ENCODE results near the gene ZNF536. TPM values are rescaled to one million over a fixed set of nuclear protein-coding genes. Genes with fewer than 3 reads are reported as not detected.

Gene ZNF536
- total and polyA plus RNA-seq, 7 experiments from 2014 or later: not detected

DNA sequence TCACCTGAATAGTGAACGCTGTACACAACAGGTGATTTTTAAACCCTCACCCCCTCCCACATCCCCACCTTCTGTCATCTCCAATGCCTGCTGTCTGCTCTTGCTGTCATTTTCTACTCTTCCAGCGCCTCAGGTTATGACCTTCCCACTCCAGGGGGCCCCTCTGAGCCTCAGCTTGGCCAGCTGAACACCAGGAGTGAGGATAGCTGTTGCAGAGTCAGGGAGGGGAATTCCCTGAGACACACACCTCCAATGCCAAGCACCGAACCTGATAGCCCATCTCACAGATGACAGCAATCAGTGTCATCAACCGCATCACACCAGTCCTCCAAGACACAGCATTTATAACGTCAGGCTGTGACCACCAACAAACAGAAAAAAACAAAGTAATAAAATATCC is 193.5 kb downstream of the ZNF536 start:
- H3K36me3 Mint-ChIP-seq: no peaks in the 10 kb centered on the region
- peaks cover 0 to 4% (median 0%) of the 10 kb centered on the region in 11 donors for H3K9me3 Mint-ChIP-seq

DNA sequence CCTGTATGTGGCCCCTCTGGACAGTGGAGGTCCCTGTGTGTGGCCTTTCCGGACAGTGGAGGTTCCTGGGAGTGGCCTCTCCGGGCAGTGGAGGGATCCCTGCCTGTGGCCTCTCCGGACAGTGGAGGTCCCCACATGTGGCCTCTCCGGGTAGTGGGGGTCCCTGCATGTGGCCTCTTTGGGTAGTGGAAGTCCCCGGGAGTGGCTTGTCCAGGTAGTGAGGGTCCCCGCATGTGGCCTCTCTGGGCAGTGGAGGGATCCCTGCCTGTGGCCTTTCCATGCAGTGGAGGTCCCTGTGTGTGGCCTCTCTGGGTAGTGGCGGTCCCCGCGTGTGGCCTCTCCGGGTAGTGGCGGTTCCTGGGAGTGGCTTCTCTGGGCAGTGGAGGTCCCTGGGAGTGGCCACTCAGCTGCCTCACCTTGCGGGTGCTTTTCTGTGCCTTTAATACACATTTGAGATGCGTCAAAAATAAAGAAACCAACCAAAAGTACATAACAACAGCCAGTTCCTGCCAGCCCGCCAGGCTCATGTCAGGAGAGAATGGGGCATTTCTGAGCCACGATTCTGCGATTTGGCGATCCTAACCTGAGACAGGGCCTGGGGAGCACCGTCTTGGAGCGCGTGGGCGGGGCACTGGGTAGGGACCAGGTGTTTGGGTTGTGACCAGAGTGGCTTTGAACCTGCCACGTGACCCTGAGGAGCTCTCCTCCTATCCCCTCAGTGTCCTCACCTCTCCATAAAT is 194.7 kb downstream of the ZNF536 start:
- Histone ChIP-seq H3K36me3 (ENCODE audit: control insufficient read depth in 2 of 3, insufficient read depth in 3 of 3, low read length in 3 of 3) (no peaks in the 10 kb centered on the region), H3K4me3 (ENCODE audit: low read length) (no peak overlapping the region), H3K27me3 (ENCODE audit: control insufficient read depth in 2 of 2, insufficient read depth in 2 of 2, low read length in 2 of 2) (no peaks in the 10 kb centered on the region), H3K4me1 (ENCODE audit: control insufficient read depth in 2 of 2, insufficient read depth in 2 of 2, low read length in 2 of 2) (no peaks in the 10 kb centered on the region), H3K27ac (ENCODE audit: low read depth, low read length) (no peak overlapping the region), H3K9me3 (ENCODE audit: control insufficient read depth in 2 of 3, low read length in 3 of 3) (no peaks in the 10 kb centered on the region)
- intact Hi-C loops (cut with micrococcal nuclease): no loop called here
- H3K27ac Mint-ChIP-seq: no peak overlapping the region
- H3K36me3 Mint-ChIP-seq: no peaks in the 10 kb centered on the region
- H3K9me3 Mint-ChIP-seq: peaks cover 0 to 4% (median 0%) of the 10 kb centered on the region in 11 donors
- CTCF ChIA-PET: no interaction called here
- H3K27me3 Mint-ChIP-seq: peaks cover 0 to 14% (median 0%) of the 10 kb centered on the region in 5 donors
- no peak overlapping the region for H3K4me3 Mint-ChIP-seq
- no peaks in the 10 kb centered on the region for H3K4me1 Mint-ChIP-seq
- DNase-seq: no peak
- POLR2A ChIA-PET: no interaction called here
- ATAC-seq: no peak

More for the DNA sequence above, 193.5 kb downstream of the ZNF536 start:
- ATAC-seq (no peak), DNase-seq (no peak)
- CTCF ChIA-PET: no interaction called here
- POLR2A ChIA-PET: no interaction called here
- no peaks in the 10 kb centered on the region for H3K9me3 ChIP-seq (ENCODE audit: control insufficient read depth in 2 of 3, low read length in 3 of 3)
- H3K4me3 Mint-ChIP-seq: no peak overlapping the region
- H3K27ac Mint-ChIP-seq: no peak overlapping the region
- no peaks in the 10 kb centered on the region for H3K36me3 ChIP-seq (ENCODE audit: control insufficient read depth in 2 of 3, insufficient read depth in 3 of 3, low read length in 3 of 3)
- H3K27me3 Mint-ChIP-seq: peaks cover 0 to 15% (median under 1%) of the 10 kb centered on the region in 5 donors
- H3K27me3 ChIP-seq (ENCODE audit: control insufficient read depth in 2 of 2, insufficient read depth in 2 of 2, low read length in 2 of 2): no peaks in the 10 kb centered on the region
- intact Hi-C loops (cut with micrococcal nuclease): no loop called here
- H3K4me1 Mint-ChIP-seq: no peaks in the 10 kb centered on the region
- no peak overlapping the region for H3K4me3 ChIP-seq (ENCODE audit: low read length)
- H3K4me1 ChIP-seq (ENCODE audit: control insufficient read depth in 2 of 2, insufficient read depth in 2 of 2, low read length in 2 of 2): no peaks in the 10 kb centered on the region
- H3K27ac ChIP-seq (ENCODE audit: low read depth, low read length): no peak overlapping the region

DNA sequence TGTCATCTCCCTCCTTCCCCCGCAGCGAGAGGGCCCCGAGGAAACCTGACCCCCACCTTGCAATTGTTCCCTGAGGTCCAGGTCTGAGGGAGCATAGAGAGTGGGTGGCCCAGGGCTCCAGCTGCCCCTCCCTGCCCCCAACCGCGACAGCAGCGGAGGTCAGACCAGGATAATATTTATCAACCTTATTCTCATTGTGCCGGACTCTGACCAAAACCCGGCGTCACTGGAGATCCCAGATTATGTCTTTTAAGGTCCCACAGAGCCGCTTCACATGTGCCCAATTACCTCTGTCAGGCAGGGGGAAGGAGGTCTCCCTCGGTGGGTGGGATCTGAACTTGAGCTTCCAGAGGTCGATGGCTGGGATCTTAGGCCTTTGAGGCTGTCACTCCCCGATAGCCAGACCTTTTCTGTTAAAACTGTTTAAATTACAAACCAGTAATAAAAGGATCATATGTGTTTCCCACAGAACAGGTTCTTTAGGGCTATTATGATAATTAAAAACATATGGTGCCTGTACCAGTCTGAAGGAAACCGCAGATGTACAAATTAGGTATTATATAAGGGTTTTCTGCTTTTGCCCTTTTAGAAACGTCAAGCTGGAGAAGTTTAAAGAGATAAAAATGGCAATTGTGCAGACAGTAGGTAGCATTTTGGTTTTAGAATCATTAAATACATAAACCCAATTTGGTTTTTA is 195.5 kb downstream of the ZNF536 start:
- Histone ChIP-seq H3K9me3 (ENCODE audit: control insufficient read depth in 2 of 3, low read length in 3 of 3) (no peaks in the 10 kb centered on the region), H3K27me3 (ENCODE audit: control insufficient read depth in 2 of 2, insufficient read depth in 2 of 2, low read length in 2 of 2) (no peaks in the 10 kb centered on the region), H3K4me3 (ENCODE audit: low read length) (no peak overlapping the region), H3K27ac (ENCODE audit: low read depth, low read length) (no peak overlapping the region), H3K4me1 (ENCODE audit: control insufficient read depth in 2 of 2, insufficient read depth in 2 of 2, low read length in 2 of 2) (no peaks in the 10 kb centered on the region), H3K36me3 (ENCODE audit: control insufficient read depth in 2 of 3, insufficient read depth in 3 of 3, low read length in 3 of 3) (no peaks in the 10 kb centered on the region)
- Mint-ChIP-seq H3K9me3 (peaks cover 0 to 4% (median 0%) of the 10 kb centered on the region in 11 donors), H3K4me3 (no peak overlapping the region), H3K27ac (no peak overlapping the region), H3K36me3 (no peaks in the 10 kb centered on the region), H3K27me3 (peaks cover 0 to 14% (median 0%) of the 10 kb centered on the region in 5 donors), H3K4me1 (no peaks in the 10 kb centered on the region)
- ChIA-PET POLR2A (no interaction called here), CTCF (no interaction called here)
- DNase-seq (no peak), ATAC-seq (no peak)
- intact Hi-C loops (cut with micrococcal nuclease): no loop called here

- Mint-ChIP-seq H3K4me1 (no peaks in the 10 kb centered on the region), H3K27ac (no peak overlapping the region), H3K4me3 (no peak overlapping the region), H3K36me3 (no peaks in the 10 kb centered on the region), H3K27me3 (peaks cover 0 to 7% (median 0%) of the 10 kb centered on the region in 5 donors), H3K9me3 (peaks cover 0 to 1% (median 0%) of the 10 kb centered on the region in 11 donors)
- ChIA-PET POLR2A (no interaction called here), CTCF (no interaction called here)
- Histone ChIP-seq H3K27ac (ENCODE audit: low read depth, low read length) (no peak overlapping the region), H3K4me1 (ENCODE audit: control insufficient read depth in 2 of 2, insufficient read depth in 2 of 2, low read length in 2 of 2) (no peaks in the 10 kb centered on the region), H3K4me3 (ENCODE audit: low read length) (no peak overlapping the region), H3K36me3 (ENCODE audit: control insufficient read depth in 2 of 3, insufficient read depth in 3 of 3, low read length in 3 of 3) (no peaks in the 10 kb centered on the region), H3K27me3 (ENCODE audit: control insufficient read depth in 2 of 2, insufficient read depth in 2 of 2, low read length in 2 of 2) (no peaks in the 10 kb centered on the region), H3K9me3 (ENCODE audit: control insufficient read depth in 2 of 3, low read length in 3 of 3) (no peaks in the 10 kb centered on the region)
- ATAC-seq (no peak), DNase-seq (no peak)
- intact Hi-C loops (cut with micrococcal nuclease): no loop called here
Observed at GRCh38 chr19:30570194-30570593, 198.0 kb downstream of the ZNF536 start.

- CTCF ChIA-PET: interaction anchor here (0.6 kb wide), 1 partner anchor 42 kb away, joined by 6 read pairs; no protein-coding TSS in a partner anchor
- Histone ChIP-seq H3K4me1 (ENCODE audit: control insufficient read depth in 2 of 2, insufficient read depth in 2 of 2, low read length in 2 of 2) (no peaks in the 10 kb centered on the region), H3K4me3 (ENCODE audit: low read length) (no peak overlapping the region), H3K36me3 (ENCODE audit: control insufficient read depth in 2 of 3, insufficient read depth in 3 of 3, low read length in 3 of 3) (no peaks in the 10 kb centered on the region), H3K27me3 (ENCODE audit: control insufficient read depth in 2 of 2, insufficient read depth in 2 of 2, low read length in 2 of 2) (no peaks in the 10 kb centered on the region), H3K27ac (ENCODE audit: low read depth, low read length) (no peak overlapping the region), H3K9me3 (ENCODE audit: control insufficient read depth in 2 of 3, low read length in 3 of 3) (no peaks in the 10 kb centered on the region)
- DNase-seq (no peak), ATAC-seq (no peak)
- peaks cover 0 to 12% (median 9%) of the 10 kb centered on the region in 5 donors for H3K27me3 Mint-ChIP-seq
- H3K9me3 Mint-ChIP-seq: peaks cover 0 to 3% (median 0%) of the 10 kb centered on the region in 11 donors
- H3K36me3 Mint-ChIP-seq: no peaks in the 10 kb centered on the region
- intact Hi-C loops (cut with micrococcal nuclease): no loop called here
- POLR2A ChIA-PET: no interaction called here
- H3K4me1 Mint-ChIP-seq: no peaks in the 10 kb centered on the region
- H3K27ac Mint-ChIP-seq: no peak overlapping the region
- H3K4me3 Mint-ChIP-seq: no peak overlapping the region
Observed at GRCh38 chr19:30577551-30578105, 205.4 kb downstream of the ZNF536 start.

- ATAC-seq (no peak), DNase-seq (no peak)
- no peak overlapping the region for H3K4me3 Mint-ChIP-seq
- no peaks in the 10 kb centered on the region for H3K4me1 Mint-ChIP-seq
- peaks cover 0 to 20% (median 11%) of the 10 kb centered on the region in 5 donors for H3K27me3 Mint-ChIP-seq
- intact Hi-C loops (cut with micrococcal nuclease): no loop called here
- no peaks in the 10 kb centered on the region for H3K36me3 Mint-ChIP-seq
- H3K4me1 ChIP-seq (ENCODE audit: control insufficient read depth in 2 of 2, insufficient read depth in 2 of 2, low read length in 2 of 2): no peaks in the 10 kb centered on the region
- H3K36me3 ChIP-seq (ENCODE audit: control insufficient read depth in 2 of 3, insufficient read depth in 3 of 3, low read length in 3 of 3): no peaks in the 10 kb centered on the region
- no peaks in the 10 kb centered on the region for H3K9me3 ChIP-seq (ENCODE audit: control insufficient read depth in 2 of 3, low read length in 3 of 3)
- no peak overlapping the region for H3K27ac Mint-ChIP-seq
- H3K27me3 ChIP-seq (ENCODE audit: control insufficient read depth in 2 of 2, insufficient read depth in 2 of 2, low read length in 2 of 2): no peaks in the 10 kb centered on the region
- peaks cover 0 to 7% (median 0%) of the 10 kb centered on the region in 11 donors for H3K9me3 Mint-ChIP-seq
- POLR2A ChIA-PET: no interaction called here
- CTCF ChIA-PET: no interaction called here
- H3K27ac ChIP-seq (ENCODE audit: low read depth, low read length): no peak overlapping the region
- no peak overlapping the region for H3K4me3 ChIP-seq (ENCODE audit: low read length)
Observed at GRCh38 chr19:30579419-30579818, 207.2 kb downstream of the ZNF536 start.
